ENCODE data around the gene KRTAP10-5.
"Not testable (repeated sequence)": the region's sequence is repeated elsewhere in the genome, so short reads cannot be mapped to it uniquely, and the experiment has no call there.

The KRTAP10-5 gene

DNA sequence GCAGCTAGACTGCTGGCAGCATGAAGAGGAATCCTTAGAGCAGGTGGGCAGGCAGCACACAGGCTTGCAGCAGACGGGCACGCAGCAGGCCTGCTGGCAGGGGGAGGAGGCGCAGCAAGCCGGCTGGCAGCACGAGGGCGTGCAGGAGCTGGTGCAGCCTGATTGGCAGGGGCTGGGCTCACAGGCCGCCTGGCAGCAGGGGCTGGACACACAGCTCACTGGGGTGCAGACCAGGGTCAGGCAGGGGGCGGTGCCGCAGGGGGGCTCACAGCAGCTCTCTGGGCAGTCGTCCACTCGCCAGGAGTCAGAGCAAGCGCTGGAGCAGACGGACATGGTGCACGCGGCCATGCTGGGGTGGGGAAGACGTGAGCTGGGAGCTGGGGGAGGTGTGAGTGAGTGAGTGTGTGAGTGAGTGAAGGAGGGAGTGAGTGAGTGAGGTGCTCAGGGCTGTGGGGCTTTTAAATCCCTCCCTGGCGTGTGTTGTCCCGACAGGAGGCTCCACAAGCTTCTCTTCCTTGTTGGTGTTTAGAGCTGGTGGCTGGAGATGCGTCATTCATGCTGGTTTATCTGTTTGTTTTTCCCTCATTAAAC lies at the start of gene KRTAP10-5:
Gene KRTAP10-5, minus strand, starts transcription at position 374 of the 591 bp plus-strand sequence. Its CDS starts 26 bp downstream, at position 348.
- not testable (repeated sequence) for DNase-seq

- DNase-seq, result no peak
Measured at GRCh38 chr21:44628707-44629391, 48.4 kb upstream of the KRTAP10-5 start.

DNA sequence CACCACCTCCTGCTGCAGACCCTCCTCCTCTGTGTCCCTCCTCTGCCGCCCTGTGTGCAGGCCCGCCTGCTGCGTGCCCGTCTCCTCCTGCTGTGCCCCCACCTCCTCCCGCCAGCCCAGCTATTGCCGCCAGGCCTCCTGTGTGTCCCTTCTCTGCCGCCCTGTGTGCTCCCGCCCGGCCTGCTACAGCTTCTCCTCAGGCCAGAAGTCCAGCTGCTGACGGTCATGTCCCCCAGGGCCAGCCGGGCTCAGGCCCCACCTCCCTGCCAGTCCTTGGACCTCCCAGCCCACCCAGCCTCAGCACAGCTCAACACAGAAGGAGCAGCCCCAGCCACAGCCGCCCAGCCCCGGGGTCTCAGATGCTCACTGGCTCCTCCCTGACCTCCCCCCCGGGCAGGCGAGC lies 47.4 kb upstream of the KRTAP10-5 start:
- peak; percentile 64 for DNase-seq

DNA sequence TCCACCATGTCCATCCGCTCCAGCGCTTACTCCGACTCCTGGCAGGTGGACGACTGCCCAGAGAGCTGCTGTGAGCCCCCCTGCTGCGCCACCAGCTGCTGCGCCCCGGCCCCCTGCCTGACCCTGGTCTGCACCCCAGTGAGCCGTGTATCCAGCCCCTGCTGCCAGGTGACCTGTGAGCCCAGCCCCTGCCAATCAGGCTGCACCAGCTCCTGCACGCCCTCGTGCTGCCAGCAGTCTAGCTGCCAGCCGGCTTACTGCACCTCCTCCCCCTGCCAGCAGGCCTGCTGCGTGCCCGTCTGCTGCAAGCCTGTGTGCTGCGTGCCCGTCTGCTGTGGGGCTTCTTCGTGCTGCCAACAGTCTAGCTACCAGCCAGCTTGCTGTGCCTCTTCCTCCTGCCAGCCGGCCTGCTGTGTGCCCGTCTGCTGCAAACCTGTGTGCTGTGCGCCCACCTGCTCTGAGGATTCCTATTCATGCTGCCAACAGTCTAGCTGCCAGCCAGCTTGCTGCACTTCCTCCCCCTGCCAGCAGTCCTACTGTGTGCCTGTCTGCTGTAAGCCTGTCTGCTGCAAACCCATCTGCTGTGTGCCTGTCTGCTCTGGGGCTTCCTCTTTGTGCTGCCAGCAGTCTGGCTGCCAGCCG lies 46.9 kb upstream of the KRTAP10-5 start:
- DNase-seq, result peak; percentile 80

DNA sequence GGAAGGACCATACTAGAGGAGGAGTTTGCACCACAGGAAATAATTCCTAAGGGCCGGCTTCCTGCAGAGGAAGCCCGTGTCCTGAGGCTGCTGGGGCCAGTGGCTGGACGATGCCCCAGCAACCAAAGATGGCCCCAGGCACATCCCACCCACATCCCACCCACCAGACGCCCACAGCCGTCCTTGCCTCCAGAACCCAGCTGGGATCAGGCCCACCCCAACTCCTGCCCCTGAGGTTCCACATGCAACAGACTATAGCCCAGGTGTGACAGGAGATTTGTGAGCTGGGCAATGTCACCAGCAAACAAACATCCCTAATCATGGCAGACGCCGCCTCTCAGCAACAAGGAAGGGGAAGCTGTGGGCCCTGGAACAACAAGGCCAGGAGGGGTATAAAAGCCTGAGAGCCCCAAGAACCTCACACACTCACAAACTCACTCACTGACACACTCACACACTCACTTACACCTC lies 46.3 kb upstream of the KRTAP10-5 start, which contains the start of gene KRTAP10-9:
Gene KRTAP10-9, plus strand, starts transcription at position 421 of the 471 bp plus-strand sequence. CDS start 79 bp downstream, outside the sequence.
- peak; percentile 80 for DNase-seq

DNA sequence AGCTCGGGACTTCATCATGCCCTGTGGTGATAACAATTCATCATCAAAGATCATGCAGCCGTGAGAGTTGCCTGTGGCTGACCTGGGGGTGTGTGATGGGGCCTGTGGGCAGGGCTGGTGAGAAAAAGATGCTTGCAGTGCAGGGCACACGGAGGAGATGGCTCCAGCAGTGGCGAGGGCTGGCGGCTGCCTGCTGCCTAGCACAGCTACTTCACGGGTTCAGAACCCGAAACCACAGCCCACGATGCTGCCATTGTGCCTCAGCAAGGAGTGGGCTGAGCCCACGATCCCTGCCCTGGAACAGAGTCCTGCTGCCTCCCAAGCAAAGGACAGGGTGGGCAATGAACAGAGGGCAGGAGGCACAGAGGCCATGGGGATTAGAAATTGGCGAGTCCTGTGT lies 45.9 kb upstream of the KRTAP10-5 start:
- no peak for DNase-seq

GRCh38 chr21:44625756-44626155 lies 45.4 kb upstream of the KRTAP10-5 start:
- no peak for DNase-seq

DNA sequence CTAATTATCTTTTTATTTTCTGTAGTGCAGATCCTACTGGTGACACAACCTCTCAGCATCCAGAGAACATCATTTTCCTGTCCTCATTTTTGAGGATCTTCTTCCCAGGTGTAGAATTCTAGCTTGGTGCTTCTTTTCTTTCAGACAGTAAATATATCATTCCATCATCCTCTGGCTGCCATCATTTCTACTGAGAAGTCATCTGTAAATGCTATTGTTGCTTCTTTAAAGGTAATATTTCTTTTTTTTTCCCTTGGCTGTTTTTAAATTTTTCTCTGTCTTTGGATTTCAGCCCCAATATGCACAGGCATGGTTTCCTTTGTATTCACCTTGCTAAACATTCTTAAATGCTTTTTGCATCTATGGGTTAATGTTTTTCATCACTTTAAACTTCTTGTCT lies 43.2 kb upstream of the KRTAP10-5 start:
- DNase-seq, result no peak

GRCh38 chr21:44619886-44620285 lies 39.5 kb upstream of the KRTAP10-5 start:
- DNase-seq, result no peak

DNA sequence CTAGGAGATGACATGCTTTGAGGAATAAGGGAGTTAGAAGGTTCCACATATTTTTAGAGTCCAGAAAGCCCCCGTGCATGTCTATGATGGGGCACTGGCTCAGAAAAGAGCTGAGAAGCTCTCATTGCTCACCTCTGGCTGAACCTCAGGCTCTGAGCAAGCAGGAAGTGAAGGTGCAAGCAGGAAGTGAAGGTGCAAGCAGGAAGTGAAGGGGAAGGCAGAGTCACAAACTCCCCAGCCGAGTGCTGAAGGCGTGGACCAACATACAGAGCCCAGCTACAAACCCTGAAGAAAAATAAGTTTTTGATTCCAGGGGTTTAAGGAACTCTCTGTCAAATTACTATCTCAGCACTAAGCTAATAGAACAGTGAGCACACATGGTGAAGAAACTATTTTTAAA lies 38.5 kb upstream of the KRTAP10-5 start:
- no peak for DNase-seq

GRCh38 chr21:44618504-44618903 lies 38.1 kb upstream of the KRTAP10-5 start:
- no peak for DNase-seq

DNA sequence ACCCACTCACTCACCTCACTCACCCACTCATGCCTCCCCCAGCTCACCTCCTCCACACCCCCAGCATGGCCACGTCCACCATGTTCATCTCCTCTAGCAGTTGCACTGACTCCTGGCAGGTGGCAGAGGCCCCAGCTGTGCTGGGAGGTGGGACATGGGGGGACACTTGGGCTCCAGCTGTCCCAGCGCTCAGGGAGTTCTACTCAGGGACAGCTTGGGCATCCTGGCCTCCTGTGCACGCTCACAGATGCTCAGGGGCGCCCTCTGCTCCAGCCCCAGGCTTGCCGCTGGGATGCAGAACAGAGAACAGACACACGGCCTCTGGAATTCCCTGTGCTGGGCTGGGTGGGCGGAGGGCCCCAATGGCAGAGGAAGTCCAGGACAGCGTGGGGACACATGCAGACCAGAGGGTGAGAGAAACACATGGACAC lies 36.7 kb upstream of the KRTAP10-5 start:
- no peak for DNase-seq

GRCh38 chr21:44616591-44616926 lies 36.2 kb upstream of the KRTAP10-5 start:
- DNase-seq, result no peak

DNA sequence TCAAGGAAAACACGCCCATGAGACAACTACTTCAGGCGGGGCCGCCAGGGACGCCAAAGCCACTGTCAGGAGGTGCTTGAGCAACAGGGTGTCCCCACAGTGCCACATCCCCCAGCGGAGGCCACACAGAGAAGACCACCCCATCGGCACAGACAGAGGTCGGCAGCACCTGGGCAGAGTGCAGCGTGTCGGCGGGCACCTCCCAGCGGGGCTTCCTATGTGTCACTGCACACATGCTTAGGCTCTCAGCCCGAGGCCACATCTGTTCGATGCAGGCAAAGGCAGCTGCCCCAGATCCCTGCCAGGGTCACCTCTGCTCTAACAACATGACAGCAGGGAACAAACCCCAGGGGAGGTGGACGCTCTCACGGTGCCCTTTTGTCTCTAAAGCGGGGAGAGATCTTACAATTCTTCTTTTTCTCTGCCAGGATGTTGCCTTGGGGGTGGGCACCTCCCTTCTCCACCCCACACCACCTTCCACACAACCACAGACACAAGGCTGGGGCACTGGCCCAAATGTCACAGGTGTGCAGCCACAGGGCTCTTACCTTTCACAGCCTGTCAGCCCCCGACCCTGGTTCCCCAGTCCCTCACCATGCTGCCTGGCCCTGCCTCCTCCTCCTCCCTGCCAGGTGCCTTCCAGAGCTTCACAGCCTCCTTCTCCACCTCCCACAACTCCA lies 35.6 kb upstream of the KRTAP10-5 start:
- peak; percentile 75 for DNase-seq

DNA sequence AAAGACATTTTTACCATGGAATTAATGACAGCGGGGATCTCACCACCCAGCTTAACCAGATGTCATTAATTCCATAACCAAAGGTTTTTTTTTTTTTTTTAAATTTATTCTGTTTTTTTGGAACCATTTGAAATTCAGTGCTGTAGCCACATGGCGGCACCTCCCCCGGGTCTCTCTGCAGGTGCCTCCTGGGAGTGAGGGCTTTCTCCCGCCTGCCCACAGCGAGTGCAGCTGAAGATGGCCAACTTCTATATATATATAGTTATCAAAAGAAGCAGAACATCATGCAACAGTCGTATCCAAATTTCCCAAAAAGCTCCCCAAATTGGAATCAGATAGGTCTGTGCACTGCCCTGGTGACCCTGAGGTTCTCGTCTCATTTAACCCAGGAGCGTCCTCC lies 35.1 kb upstream of the KRTAP10-5 start:
- DNase-seq, result no peak

- no peak for DNase-seq
Measured at GRCh38 chr21:44614961-44615391, 34.6 kb upstream of the KRTAP10-5 start.

DNA sequence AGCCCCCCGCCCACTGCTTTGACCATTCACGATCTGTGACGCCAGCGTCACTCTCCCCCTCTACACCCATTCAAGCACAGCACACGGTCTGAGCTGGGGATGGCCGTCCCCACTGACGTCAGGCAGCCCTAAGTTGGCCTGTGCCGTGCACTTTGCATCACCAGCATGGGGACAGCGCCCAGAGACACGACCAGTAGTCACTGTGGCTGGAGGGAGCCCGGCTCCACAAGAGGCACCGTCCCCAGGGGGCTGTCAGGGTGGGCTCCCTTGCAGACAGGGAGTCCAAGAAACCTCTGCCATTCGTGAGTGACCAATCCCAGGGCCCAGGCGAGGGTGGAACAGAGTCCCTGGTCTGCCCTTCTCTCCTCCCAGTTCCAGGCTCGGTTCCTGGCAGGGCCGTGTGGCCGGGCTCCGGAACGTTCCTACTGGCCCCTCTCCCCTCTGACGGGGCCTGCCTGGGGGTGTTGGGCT lies 33.8 kb upstream of the KRTAP10-5 start:
- DNase-seq, result no peak

GRCh38 chr21:44613386-44614155 lies 33.2 kb upstream of the KRTAP10-5 start:
- DNase-seq, result no peak

DNA sequence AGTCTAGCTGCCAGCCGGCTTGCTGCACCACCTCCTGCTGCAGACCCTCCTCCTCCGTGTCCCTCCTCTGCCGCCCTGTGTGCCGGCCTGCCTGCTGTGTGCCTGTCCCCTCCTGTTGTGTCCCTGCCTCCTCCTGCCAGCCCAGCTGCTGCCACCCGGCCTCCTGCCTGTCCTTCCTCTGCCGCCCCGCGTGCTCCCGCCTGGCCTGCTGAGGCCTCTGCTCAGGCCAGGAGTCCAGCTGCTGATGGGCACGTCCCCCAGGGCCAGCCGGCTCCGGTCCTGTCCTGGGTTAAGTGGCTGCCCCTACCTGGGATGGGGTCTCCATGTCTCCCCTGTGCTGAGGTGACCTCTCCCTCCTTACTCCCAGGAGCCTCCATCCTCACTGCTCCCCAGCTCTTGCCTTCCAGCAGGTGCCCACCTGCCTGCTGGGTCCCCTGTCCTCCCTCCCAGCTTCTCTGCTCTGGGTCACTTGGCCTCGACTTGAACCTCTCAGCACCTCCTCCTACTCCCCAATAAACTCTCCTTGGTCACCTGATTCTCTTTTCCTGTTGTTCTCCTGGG lies 32.3 kb upstream of the KRTAP10-5 start:
- DNase-seq, result no peak

DNA sequence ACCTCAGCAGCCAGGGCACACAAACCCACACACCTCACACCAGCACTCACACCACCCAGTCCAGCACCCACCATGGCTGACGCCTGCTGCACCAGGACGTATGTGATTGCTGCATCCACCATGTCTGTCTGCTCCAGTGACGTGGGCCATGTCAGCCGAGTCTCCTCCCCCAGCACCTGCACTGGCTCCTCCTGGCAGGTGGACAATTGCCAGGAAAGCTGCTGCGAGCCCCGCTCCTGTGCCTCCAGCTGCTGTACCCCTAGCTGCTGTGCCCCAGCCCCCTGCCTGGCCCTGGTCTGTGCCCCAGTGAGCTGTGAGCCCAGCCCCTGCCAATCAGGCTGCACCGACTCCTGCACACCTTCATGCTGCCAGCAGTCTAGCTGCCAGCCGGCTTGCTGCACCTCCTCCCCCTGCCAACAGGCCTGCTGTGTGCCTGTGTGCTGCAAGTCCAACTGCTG lies 31.7 kb upstream of the KRTAP10-5 start, which contains the start of gene KRTAP10-8:
Gene KRTAP10-8, plus strand, starts transcription at position 51 of the 458 bp plus-strand sequence. Its CDS starts 22 bp downstream, at position 73.
- no peak for DNase-seq

DNA sequence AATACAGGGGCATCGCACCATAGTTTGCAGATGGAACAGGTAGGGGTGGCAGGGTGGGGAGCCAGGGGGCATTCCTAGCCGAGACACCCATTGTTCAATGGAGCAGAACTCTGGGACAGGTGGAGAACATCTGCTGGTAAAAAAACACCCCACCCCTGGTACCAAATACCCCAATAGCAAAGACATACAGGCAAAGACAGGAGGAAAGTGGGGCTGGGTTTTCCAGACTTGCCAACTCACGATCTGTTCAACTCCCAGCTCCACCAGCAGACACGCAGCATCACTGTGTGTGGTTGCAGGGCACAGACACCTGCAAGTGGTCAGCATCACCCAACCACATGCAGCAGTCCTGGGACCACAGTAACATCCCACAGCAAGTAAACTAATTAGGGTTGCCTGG lies 31.1 kb upstream of the KRTAP10-5 start:
- no peak for DNase-seq
